ENCODE data around the gene WNK3.

Gene WNK3

GRCh38 chrX:54292755-54293154 lies 65.1 kb downstream of the WNK3 start:
- DNase-seq (ENCODE audit: low read depth) = no peak
- H3K4me3 ChIP-seq (ENCODE audit: control insufficient read depth, low read depth, low read length) = no peak overlapping the region
- TF ChIP-seq, protein P1, sequence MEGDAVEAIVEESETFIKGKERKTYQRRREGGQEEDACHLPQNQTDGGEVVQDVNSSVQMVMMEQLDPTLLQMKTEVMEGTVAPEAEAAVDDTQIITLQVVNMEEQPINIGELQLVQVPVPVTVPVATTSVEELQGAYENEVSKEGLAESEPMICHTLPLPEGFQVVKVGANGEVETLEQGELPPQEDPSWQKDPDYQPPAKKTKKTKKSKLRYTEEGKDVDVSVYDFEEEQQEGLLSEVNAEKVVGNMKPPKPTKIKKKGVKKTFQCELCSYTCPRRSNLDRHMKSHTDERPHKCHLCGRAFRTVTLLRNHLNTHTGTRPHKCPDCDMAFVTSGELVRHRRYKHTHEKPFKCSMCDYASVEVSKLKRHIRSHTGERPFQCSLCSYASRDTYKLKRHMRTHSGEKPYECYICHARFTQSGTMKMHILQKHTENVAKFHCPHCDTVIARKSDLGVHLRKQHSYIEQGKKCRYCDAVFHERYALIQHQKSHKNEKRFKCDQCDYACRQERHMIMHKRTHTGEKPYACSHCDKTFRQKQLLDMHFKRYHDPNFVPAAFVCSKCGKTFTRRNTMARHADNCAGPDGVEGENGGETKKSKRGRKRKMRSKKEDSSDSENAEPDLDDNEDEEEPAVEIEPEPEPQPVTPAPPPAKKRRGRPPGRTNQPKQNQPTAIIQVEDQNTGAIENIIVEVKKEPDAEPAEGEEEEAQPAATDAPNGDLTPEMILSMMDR (conservative IDR thresholded peaks at IDR 0.05; ENCODE audit: control insufficient read depth, insufficient read depth, low read depth, low read length) = no peak

- TF ChIP-seq, protein P1 (conservative IDR thresholded peaks at IDR 0.05; ENCODE audit: control insufficient read depth, insufficient read depth, low read depth, low read length) = no peak
- no peak for DNase-seq (ENCODE audit: low read depth)
- H3K4me3 ChIP-seq (ENCODE audit: control insufficient read depth, low read depth, low read length) = no peak overlapping the region
Observed at GRCh38 chrX:54291758-54292157, 66.1 kb downstream of the WNK3 start.

DNA sequence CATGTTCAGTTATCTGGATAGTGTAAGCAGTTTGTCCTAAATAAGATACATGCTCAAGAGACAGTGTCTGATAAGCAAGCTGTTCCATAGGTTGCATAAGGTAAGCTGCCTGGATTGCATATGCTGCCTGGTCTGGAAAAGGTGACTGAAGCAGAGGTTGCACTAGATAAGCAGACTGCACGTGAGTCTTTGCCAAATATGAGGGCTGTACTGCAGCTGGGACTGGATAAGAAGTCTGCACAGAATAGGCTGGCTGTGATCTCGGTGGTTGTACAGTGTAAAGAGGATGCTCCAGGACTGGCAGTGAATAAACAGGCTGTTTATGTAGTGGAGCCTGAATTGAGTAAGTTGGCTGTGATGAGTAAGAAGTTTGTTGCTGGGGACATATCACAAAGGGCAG lies 68.9 kb downstream of the WNK3 start:
- no peak overlapping the region for H3K4me3 ChIP-seq (ENCODE audit: control insufficient read depth, low read depth, low read length)
- DNase-seq (ENCODE audit: low read depth) = no peak
- TF ChIP-seq, protein P1 (conservative IDR thresholded peaks at IDR 0.05; ENCODE audit: control insufficient read depth, insufficient read depth, low read depth, low read length) = no peak

- TF ChIP-seq, protein P1 (conservative IDR thresholded peaks at IDR 0.05; ENCODE audit: control insufficient read depth, insufficient read depth, low read depth, low read length) = no peak
- peak; percentile 7 for DNase-seq (ENCODE audit: low read depth)
- H3K4me3 ChIP-seq (ENCODE audit: control insufficient read depth, low read depth, low read length) = no peak overlapping the region
Observed at GRCh38 chrX:54288277-54288676, 69.6 kb downstream of the WNK3 start.

- H3K4me3 ChIP-seq (ENCODE audit: control insufficient read depth, low read depth, low read length) = no peak overlapping the region
- TF ChIP-seq, protein P1 (conservative IDR thresholded peaks at IDR 0.05; ENCODE audit: control insufficient read depth, insufficient read depth, low read depth, low read length) = no peak
- no peak for DNase-seq (ENCODE audit: low read depth)
Observed at GRCh38 chrX:54281676-54282075, 76.2 kb downstream of the WNK3 start.

GRCh38 chrX:54280466-54280865 lies 77.4 kb downstream of the WNK3 start:
- H3K4me3 ChIP-seq (ENCODE audit: control insufficient read depth, low read depth, low read length) = no peak overlapping the region
- TF ChIP-seq, protein P1 (conservative IDR thresholded peaks at IDR 0.05; ENCODE audit: control insufficient read depth, insufficient read depth, low read depth, low read length) = no peak
- no peak for DNase-seq (ENCODE audit: low read depth)

DNA sequence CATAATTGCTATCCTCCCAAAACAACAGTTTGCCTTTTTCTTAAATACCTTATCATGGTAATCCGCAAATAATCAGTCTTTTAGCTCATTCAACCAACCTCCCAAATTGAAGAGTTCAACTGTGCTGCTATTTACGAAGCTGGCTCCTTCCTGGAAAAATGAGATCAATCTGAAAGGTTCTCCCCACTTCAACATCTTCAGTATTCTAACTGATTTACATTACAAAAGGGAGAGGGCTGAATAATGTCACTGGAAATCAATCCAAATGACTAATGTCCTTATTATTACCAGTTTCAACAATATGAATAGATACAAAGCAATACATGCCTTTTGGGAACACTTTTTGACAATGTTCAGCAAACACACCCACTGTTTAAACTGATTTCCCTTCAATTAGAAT lies 86.2 kb downstream of the WNK3 start:
- TF ChIP-seq, protein P1 (conservative IDR thresholded peaks at IDR 0.05; ENCODE audit: control insufficient read depth, insufficient read depth, low read depth, low read length) = no peak
- no peak overlapping the region for H3K4me3 ChIP-seq (ENCODE audit: control insufficient read depth, low read depth, low read length)
- no peak for DNase-seq (ENCODE audit: low read depth)

Data from fibroblast of mammary gland (primary cell).